GM23338 (cell line): ENCODE measurements around the gene PORCN. TPM values are rescaled to one million over a fixed set of nuclear protein-coding genes. Genes with fewer than 3 reads are reported as not detected.

Experiments
- CTCF ChIP-seq, 2 experiments: fragments of 200-600 bp in 1 of 2; sonication (generic) in 1 of 2; conservative IDR thresholded peaks; 2 replicates each; pipeline versions ENCODE4 v1.5.1 to v1.6.1; 2016 to 2017; ENCODE audit warnings: antibody characterized with exemption in 2 of 2, low read depth in 2 of 2, mild to moderate bottlenecking in 2 of 2, moderate library complexity in 1 of 2
- ETS1 ChIP-seq: IDR thresholded peaks from 2 replicates; pipeline ENCODE4 v1.6.1; 2016; ENCODE audit warnings: antibody characterized with exemption
- NANOG ChIP-seq: IDR thresholded peaks from 2 replicates; pipeline ENCODE4 v1.6.1; 2016; ENCODE audit warnings: antibody characterized with exemption, borderline replicate concordance
- REST ChIP-seq: IDR thresholded peaks from one replicate; pipeline ENCODE4 v1.6.1; 2018; ENCODE audit warnings: antibody characterized with exemption; ENCODE audit not compliant: unreplicated experiment
- STAT1 ChIP-seq: IDR thresholded peaks from one replicate; pipeline ENCODE4 v1.6.1; 2016; ENCODE audit warnings: antibody characterized with exemption; ENCODE audit not compliant: unreplicated experiment
- ZNF114 ChIP-seq: fragments of 250-450 bp; sonication (Bioruptor Pico); IDR thresholded peaks from 2 replicates; pipeline ENCODE4 v1.5.0; 2020; ENCODE audit warnings: mild to moderate bottlenecking, moderate library complexity
- ZNF462 ChIP-seq: fragments of 250-450 bp; sonication (Bioruptor Pico); IDR thresholded peaks from 2 replicates; pipeline ENCODE4 v1.5.0; 2020; ENCODE audit warnings: mild to moderate bottlenecking, moderate library complexity
- polyA plus RNA-seq: library from polyadenylated mRNA; unstranded; fragments of >200 nt; fragmentation: Nextera tagmentation; extraction: Ambion mirVana; gene quantifications from 2 replicates; pipeline ENCODE4 v1.2.1, GENCODE V29; 2016
- total RNA-seq: library from RNA; depleted of rRNA; stranded (reverse); fragments of >200 nt; shearing (Covaris generic); gene quantifications from 2 replicates; pipeline ENCODE4 v1.2.3, GENCODE V29; 2014

The PORCN gene
- total and polyA plus RNA-seq, 2 experiments from 2014 or later, result 19.4 to 28.5 TPM

GRCh38 chrX:48475296-48475695, 33.5 kb upstream of the PORCN start (continued):
- TF ChIP-seq ZNF462 (CRISPR knock-in tag) (no peak), STAT1 (no peak), CTCF (conservative IDR thresholded peaks at IDR 0.05; ENCODE audit: low read depth in 2 of 2) (no peak), ETS1 (no peak), ZNF114 (no peak), REST (no peak), NANOG (no peak)
